Keratinocyte (primary cell): ENCODE data around the gene RARRES1. TPM values are rescaled to one million over a fixed set of nuclear protein-coding genes. Genes with fewer than 3 reads are reported as not detected.

Experiments
- DNase-seq: peaks from one replicate; pipeline ENCODE4 v3.0.0-alpha.2; 2011; ENCODE audit warnings: low read depth, missing footprints, low spot score
- FAIRE-seq: peaks from 2 replicates; lab custom pipeline; 2011; peaks lifted over from hg19 to GRCh38; lab: Jason Lieb, UNC
- H2AFZ ChIP-seq: 2 replicates; pipeline ENCODE4 v1.6.0; 2012; ENCODE audit warnings: low read length, control low read depth, inconsistent platforms; ENCODE audit not compliant: control insufficient read depth
- H3K27ac ChIP-seq: 2 replicates; pipeline ENCODE4 v1.5.1; 2011; ENCODE audit warnings: low read length; ENCODE audit not compliant: control insufficient read depth, insufficient read depth
- H3K27me3 ChIP-seq: 3 replicates; pipeline ENCODE4 v1.6.0; 2011; ENCODE audit warnings: low read length; ENCODE audit not compliant: control insufficient read depth, insufficient read depth; ENCODE audit errors: extremely low read depth
- H3K36me3 ChIP-seq, 2 experiments: 2 replicates in 1 of 2; 3 replicates in 1 of 2; pipeline ENCODE4 v1.5.1; 2011; ENCODE audit warnings: low read length in 2 of 2, mild to moderate bottlenecking in 1 of 2; ENCODE audit not compliant: control insufficient read depth in 2 of 2, insufficient read depth in 2 of 2; ENCODE audit errors: extremely low read depth in 1 of 2
- H3K4me1 ChIP-seq: 3 replicates; pipeline ENCODE4 v1.5.1; 2011; ENCODE audit warnings: low read length; ENCODE audit not compliant: control insufficient read depth, insufficient read depth; ENCODE audit errors: extremely low read depth
- H3K4me2 ChIP-seq: 3 replicates; pipeline ENCODE4 v1.6.0; 2011; ENCODE audit warnings: low read depth, low read length; ENCODE audit not compliant: control insufficient read depth, insufficient read depth; ENCODE audit errors: extremely low read depth
- H3K4me3 ChIP-seq, 3 experiments: fragments of 200-600 bp in 1 of 3; sonication (generic) in 1 of 3; 2 replicates in 2 of 3; 3 replicates in 1 of 3; pipeline ENCODE4 v1.5.1; 2011 to 2016; ENCODE audit warnings: low read length in 3 of 3, mild to moderate bottlenecking in 3 of 3, control low read depth in 2 of 3, inconsistent platforms in 1 of 3, low read depth in 1 of 3, mixed read lengths in 1 of 3, mixed run types in 1 of 3, moderate library complexity in 1 of 3; ENCODE audit not compliant: control insufficient read depth in 2 of 3, insufficient read depth in 2 of 3; ENCODE audit errors: extremely low read depth in 1 of 3
- H3K79me2 ChIP-seq: 2 replicates; pipeline ENCODE4 v1.6.0; 2012; ENCODE audit warnings: low read length; ENCODE audit not compliant: control insufficient read depth, insufficient read depth
- H3K9ac ChIP-seq: 3 replicates; pipeline ENCODE4 v1.6.0; 2011; ENCODE audit warnings: low read length; ENCODE audit not compliant: control insufficient read depth, insufficient read depth; ENCODE audit errors: extremely low read depth
- H3K9me1 ChIP-seq: 3 replicates; pipeline ENCODE4 v1.6.0; 2011; ENCODE audit warnings: low read length; ENCODE audit not compliant: control insufficient read depth, insufficient read depth; ENCODE audit errors: extremely low read depth
- H3K9me3 ChIP-seq: 2 replicates; pipeline ENCODE4 v1.5.1; 2012; ENCODE audit warnings: low read depth, low read length; ENCODE audit not compliant: control insufficient read depth
- H4K20me1 ChIP-seq: 3 replicates; pipeline ENCODE4 v1.6.0; 2011; ENCODE audit warnings: low read length; ENCODE audit not compliant: control insufficient read depth, insufficient read depth; ENCODE audit errors: extremely low read depth
- EZH2 ChIP-seq: IDR thresholded peaks from one replicate; pipeline ENCODE4 v1.6.1; 2012; ENCODE audit warnings: inconsistent platforms, mild to moderate bottlenecking, low read length, moderate library complexity
- dilution Hi-C: fragments of 300-500 bp; cut with MboI; formaldehyde crosslinking; loops from one replicate; pipeline ENCODE4 v1.7.0; 2020; ENCODE audit warnings: low sequenced_read_pairs; ENCODE audit not compliant: extremely low pct_ligation_motif_present
- polyA plus RNA-seq, 5 experiments: library from polyadenylated mRNA; depleted of rRNA in 3 of 5; stranded (reverse) in 3 of 5; stranded (forward) in 1 of 5; unstranded in 1 of 5; fragments of >200 nt; gene quantifications; 1 replicate in 1 of 5; 2 replicates in 3 of 5; 3 replicates in 1 of 5; pipeline versions ENCODE4 v1.2.1 to v1.2.3, GENCODE V29; 2011 to 2012; ENCODE audit warnings: missing spikeins in 2 of 5, low read depth in 1 of 5, low replicate concordance in 1 of 5
- TF ChIP-seq, protein P1 (sequence below), 3 experiments: IDR thresholded peaks in 1 of 3; conservative IDR thresholded peaks in 1 of 3; optimal IDR thresholded peaks in 1 of 3; 2 replicates in 2 of 3; 3 replicates in 1 of 3; pipeline versions ENCODE3 to v1.5.1; 2011; ENCODE audit warnings: low read length in 3 of 3, mild to moderate bottlenecking in 3 of 3, moderate library complexity in 2 of 3, control low read depth in 1 of 3, inconsistent platforms in 1 of 3; ENCODE audit not compliant: insufficient read depth in 2 of 3; ENCODE audit errors: extremely low read depth in 1 of 3

The RARRES1 gene
- polyA plus RNA-seq, 1 donor (not counting 4 experiments of a cell fraction or from before 2014, with no cell fraction given): not detected

DNA sequence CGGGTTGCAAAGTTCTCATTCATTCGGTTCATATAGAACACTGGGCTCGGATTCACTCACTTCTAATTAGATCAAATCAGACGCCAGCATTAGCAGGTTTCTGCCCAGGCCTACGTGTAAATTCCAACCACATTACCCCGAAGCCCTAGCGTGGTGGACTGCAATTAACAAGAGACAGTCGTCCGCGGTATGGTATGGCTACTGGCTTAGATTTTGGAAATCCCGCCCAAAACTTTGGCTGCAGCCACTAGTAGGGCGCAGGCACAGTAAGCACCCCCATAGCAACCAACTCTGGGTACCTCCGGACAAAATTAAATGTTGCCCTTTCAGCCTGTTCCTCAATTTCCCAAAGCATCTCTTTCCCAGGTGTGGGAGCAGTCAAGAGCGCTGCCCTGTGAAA is 771 bp downstream of the RARRES1 start:
- no peaks in the 10 kb centered on the region for H3K79me2 ChIP-seq
- peak overlapping the region in 2 of 3 experiments; percentile 15 to 39 for H3K4me3 ChIP-seq
- H3K4me2 ChIP-seq: peak overlapping the region; percentile 64
- no peaks in the 10 kb centered on the region for H3K27me3 ChIP-seq
- no peaks in the 10 kb centered on the region for H4K20me1 ChIP-seq
- no peak overlapping the region for H3K27ac ChIP-seq
- H3K9ac ChIP-seq: no peak overlapping the region
- FAIRE-seq (no peak), DNase-seq (no peak)
- no peak overlapping the region for H2AFZ ChIP-seq
- dilution Hi-C loops: no loop called here
- H3K4me1 ChIP-seq: peaks cover 9% of the 10 kb centered on the region
- TF ChIP-seq EZH2: no peak
- TF ChIP-seq, protein P1, sequence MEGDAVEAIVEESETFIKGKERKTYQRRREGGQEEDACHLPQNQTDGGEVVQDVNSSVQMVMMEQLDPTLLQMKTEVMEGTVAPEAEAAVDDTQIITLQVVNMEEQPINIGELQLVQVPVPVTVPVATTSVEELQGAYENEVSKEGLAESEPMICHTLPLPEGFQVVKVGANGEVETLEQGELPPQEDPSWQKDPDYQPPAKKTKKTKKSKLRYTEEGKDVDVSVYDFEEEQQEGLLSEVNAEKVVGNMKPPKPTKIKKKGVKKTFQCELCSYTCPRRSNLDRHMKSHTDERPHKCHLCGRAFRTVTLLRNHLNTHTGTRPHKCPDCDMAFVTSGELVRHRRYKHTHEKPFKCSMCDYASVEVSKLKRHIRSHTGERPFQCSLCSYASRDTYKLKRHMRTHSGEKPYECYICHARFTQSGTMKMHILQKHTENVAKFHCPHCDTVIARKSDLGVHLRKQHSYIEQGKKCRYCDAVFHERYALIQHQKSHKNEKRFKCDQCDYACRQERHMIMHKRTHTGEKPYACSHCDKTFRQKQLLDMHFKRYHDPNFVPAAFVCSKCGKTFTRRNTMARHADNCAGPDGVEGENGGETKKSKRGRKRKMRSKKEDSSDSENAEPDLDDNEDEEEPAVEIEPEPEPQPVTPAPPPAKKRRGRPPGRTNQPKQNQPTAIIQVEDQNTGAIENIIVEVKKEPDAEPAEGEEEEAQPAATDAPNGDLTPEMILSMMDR (optimal IDR thresholded peaks at IDR 0.05 in 1 of 3, IDR thresholded peaks at IDR 0.05 in 1 of 3, conservative IDR thresholded peaks at IDR 0.05 in 1 of 3; ENCODE audit: extremely low read depth in 1 of 3, insufficient read depth in 2 of 3, low read length in 3 of 3): no peak
- H3K9me1 ChIP-seq: no peaks in the 10 kb centered on the region
- H3K9me3 ChIP-seq: no peaks in the 10 kb centered on the region
- H3K36me3 ChIP-seq: no peaks in the 10 kb centered on the region

DNA sequence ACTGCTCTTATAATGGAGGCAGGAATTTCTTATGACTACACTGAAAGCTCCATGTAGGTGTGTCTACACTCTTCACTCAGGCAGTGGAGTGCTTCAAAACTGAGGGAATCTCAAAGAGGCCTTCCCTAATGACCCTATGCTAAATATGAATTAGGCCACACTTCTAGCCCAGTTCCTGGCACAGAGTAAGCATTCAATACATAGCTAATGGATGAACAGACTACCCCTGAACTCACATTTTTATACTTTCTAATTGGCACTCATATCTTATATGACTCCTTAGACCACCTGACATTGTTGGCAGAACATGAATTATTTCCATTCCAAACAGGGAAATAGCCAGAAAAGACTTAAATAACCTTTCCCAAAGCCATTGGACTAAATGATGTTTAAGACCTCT is 3.4 kb downstream of the RARRES1 start:
- FAIRE-seq: no peak
- H3K9me3 ChIP-seq: no peaks in the 10 kb centered on the region
- H3K27ac ChIP-seq: no peak overlapping the region
- H3K36me3 ChIP-seq: no peaks in the 10 kb centered on the region
- no peak overlapping the region for H3K4me3 ChIP-seq
- H2AFZ ChIP-seq: no peak overlapping the region
- H4K20me1 ChIP-seq: no peaks in the 10 kb centered on the region
- dilution Hi-C loops: no loop called here
- peaks cover 9% of the 10 kb centered on the region for H3K4me1 ChIP-seq
- H3K9ac ChIP-seq: no peak overlapping the region
- DNase-seq: no peak
- TF ChIP-seq, protein P1 (optimal IDR thresholded peaks at IDR 0.05 in 1 of 3, IDR thresholded peaks at IDR 0.05 in 1 of 3, conservative IDR thresholded peaks at IDR 0.05 in 1 of 3; ENCODE audit: extremely low read depth in 1 of 3, insufficient read depth in 2 of 3, low read length in 3 of 3): no peak
- no peak for TF ChIP-seq EZH2
- no peaks in the 10 kb centered on the region for H3K79me2 ChIP-seq
- no peaks in the 10 kb centered on the region for H3K27me3 ChIP-seq
- H3K4me2 ChIP-seq: no peak overlapping the region
- H3K9me1 ChIP-seq: no peaks in the 10 kb centered on the region
